ENCODE measurements around the gene ADRA2C.

Gene ADRA2C

DNA sequence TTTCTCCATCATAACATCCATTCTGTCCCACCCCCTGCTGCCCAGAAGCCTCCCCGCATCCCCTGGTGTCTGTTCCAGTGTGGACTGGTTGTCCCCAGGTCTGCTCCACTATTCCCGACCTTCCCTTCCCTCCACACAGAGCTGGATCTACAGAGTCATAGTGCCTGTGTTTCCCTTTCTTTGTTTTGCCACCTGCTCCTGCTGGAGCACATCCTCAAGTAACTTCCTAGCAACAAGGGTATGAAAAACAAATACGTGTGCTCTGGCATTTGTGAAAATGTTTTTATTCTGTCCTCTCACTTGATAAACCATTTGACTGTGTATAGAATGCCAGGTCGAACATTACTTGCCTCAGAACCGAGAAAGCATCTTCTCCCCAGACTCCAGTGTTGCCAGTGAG, 29.9 kb upstream of the ADRA2C start:
- H3K4me3 ChIP-seq (ENCODE audit: low read depth in 1 of 2, low read length in 1 of 2), result no peak overlapping the region
- no peaks in the 10 kb centered on the region for H3K4me1 ChIP-seq (ENCODE audit: control insufficient read depth in 1 of 2, insufficient read depth in 1 of 2, low read depth in 1 of 2, low read length in 1 of 2)
- no peaks in the 10 kb centered on the region for H3K9me3 ChIP-seq
- H3K27me3 ChIP-seq, result peaks cover 2% of the 10 kb centered on the region
- no peak overlapping the region for H3K27ac ChIP-seq
- H3K36me3 ChIP-seq, result no peaks in the 10 kb centered on the region
- TF ChIP-seq, protein P1, sequence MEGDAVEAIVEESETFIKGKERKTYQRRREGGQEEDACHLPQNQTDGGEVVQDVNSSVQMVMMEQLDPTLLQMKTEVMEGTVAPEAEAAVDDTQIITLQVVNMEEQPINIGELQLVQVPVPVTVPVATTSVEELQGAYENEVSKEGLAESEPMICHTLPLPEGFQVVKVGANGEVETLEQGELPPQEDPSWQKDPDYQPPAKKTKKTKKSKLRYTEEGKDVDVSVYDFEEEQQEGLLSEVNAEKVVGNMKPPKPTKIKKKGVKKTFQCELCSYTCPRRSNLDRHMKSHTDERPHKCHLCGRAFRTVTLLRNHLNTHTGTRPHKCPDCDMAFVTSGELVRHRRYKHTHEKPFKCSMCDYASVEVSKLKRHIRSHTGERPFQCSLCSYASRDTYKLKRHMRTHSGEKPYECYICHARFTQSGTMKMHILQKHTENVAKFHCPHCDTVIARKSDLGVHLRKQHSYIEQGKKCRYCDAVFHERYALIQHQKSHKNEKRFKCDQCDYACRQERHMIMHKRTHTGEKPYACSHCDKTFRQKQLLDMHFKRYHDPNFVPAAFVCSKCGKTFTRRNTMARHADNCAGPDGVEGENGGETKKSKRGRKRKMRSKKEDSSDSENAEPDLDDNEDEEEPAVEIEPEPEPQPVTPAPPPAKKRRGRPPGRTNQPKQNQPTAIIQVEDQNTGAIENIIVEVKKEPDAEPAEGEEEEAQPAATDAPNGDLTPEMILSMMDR (IDR thresholded peaks at IDR 0.05), result no peak

DNA sequence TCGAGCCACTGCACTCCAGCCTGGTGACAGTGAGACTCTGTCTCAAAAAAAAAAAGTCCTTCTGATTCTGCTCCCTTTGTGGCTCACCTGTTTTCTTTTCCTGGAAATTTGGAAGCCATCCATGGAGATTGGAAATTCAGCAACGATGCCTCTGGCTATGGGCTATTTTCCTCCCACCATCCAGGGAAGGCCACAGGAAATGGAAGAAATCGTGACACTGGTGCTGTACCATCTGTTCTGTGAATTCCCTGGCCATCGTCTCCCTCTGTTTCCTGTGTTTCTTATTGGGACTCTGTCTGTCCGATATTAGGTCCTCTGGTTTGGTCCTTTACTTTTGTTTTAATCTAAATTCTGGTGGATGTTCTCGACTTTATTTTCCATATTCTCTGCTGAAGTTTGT, 29.4 kb upstream of the ADRA2C start:
- Histone ChIP-seq H3K27ac (no peak overlapping the region), H3K36me3 (no peaks in the 10 kb centered on the region), H3K4me3 (ENCODE audit: low read depth in 1 of 2, low read length in 1 of 2) (no peak overlapping the region), H3K4me1 (ENCODE audit: control insufficient read depth in 1 of 2, insufficient read depth in 1 of 2, low read depth in 1 of 2, low read length in 1 of 2) (no peaks in the 10 kb centered on the region), H3K9me3 (no peaks in the 10 kb centered on the region), H3K27me3 (peaks cover 7% of the 10 kb centered on the region)
- TF ChIP-seq, protein P1 (IDR thresholded peaks at IDR 0.05), result no peak

DNA sequence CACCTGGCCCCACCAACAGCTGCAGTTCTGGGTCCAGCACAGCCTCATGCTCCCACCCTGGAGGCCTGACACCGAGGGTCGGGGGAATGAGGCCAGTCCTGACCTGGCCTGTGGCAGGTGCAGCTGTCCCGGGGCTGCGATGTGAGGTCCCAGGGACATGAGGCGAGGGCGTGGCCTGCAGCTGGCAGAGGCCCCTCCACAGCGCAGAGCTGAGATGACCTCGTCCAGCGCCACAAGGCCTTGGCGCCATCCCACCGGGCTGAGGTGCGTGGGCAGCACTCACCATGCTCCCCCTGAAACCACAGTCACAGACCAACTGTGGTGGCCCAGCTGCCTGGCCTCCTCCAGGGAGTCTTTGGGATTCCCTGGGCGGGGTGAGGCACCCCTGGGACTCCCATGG, 26.6 kb upstream of the ADRA2C start:
- TF ChIP-seq, protein P1 (IDR thresholded peaks at IDR 0.05), result no peak
- Histone ChIP-seq H3K36me3 (no peaks in the 10 kb centered on the region), H3K9me3 (no peaks in the 10 kb centered on the region), H3K27ac (no peak overlapping the region), H3K4me3 (ENCODE audit: low read depth in 1 of 2, low read length in 1 of 2) (no peak overlapping the region), H3K4me1 (ENCODE audit: control insufficient read depth in 1 of 2, insufficient read depth in 1 of 2, low read depth in 1 of 2, low read length in 1 of 2) (no peaks in the 10 kb centered on the region), H3K27me3 (peaks cover 34% of the 10 kb centered on the region)

DNA sequence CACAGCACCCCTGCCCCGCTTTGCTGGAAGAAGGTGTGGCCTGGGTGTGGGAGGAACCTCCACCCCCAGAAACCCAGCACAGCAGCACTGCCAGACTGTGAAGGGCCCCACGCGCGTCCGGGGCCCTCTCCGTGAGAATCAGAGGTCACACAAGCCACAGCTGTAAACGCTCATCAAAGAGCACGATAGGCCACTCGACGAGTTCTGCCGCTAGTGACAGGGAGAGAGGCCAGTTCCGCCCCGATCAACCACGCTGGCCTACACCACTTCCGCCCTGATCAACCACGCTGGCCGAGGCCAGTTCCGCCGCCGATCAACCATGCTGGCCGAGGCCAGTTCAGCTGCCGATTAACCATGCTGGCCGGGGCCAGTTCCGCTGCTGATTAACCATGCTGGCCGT, 25.9 kb upstream of the ADRA2C start:
- TF ChIP-seq, protein P1 (IDR thresholded peaks at IDR 0.05), result no peak
- H3K27me3 ChIP-seq, result peaks cover 40% of the 10 kb centered on the region
- H3K4me1 ChIP-seq (ENCODE audit: control insufficient read depth in 1 of 2, insufficient read depth in 1 of 2, low read depth in 1 of 2, low read length in 1 of 2), result no peaks in the 10 kb centered on the region
- H3K9me3 ChIP-seq, result no peaks in the 10 kb centered on the region
- no peaks in the 10 kb centered on the region for H3K36me3 ChIP-seq
- no peak overlapping the region for H3K4me3 ChIP-seq (ENCODE audit: low read depth in 1 of 2, low read length in 1 of 2)
- H3K27ac ChIP-seq, result no peak overlapping the region

DNA sequence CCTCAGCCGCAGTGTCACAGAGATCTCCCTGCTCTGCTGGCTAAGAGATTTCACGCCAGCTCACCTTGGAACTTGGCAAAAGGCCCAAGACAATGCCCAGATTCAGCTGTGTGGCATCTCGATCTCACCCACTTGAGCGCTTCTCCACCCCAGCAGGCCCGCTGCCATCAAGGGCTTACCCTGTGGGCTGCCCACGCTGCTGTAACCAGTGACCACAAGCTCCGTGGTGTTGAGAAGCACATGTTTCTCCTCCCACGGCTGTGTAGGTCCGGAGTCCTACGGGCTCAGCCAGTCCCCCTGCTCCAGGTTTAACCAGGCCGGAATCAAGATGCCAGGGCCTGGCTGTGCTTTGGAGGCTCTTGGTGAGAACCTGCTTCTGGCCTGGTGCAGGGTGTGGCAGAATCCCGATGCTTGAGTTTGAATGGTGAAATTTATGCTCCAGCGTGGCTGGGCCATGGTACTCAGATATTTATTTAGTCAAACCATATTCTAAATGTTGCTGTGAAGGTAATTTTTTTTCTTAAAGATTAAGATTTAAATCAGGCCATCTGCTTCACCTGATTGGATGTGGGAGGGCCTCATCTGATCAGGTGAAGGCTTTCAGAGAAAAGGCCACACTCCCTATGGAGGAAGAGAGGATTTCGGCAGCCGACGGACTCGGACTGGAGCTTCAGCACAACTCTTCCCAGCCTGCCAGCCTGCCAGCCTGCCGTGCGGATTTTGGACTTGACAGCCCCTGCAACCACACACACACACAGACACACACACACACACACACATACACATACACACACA, 24.8 kb upstream of the ADRA2C start:
- H3K4me3 ChIP-seq (ENCODE audit: low read depth in 1 of 2, low read length in 1 of 2), result no peak overlapping the region
- H3K4me1 ChIP-seq (ENCODE audit: control insufficient read depth in 1 of 2, insufficient read depth in 1 of 2, low read depth in 1 of 2, low read length in 1 of 2), result no peaks in the 10 kb centered on the region
- no peaks in the 10 kb centered on the region for H3K9me3 ChIP-seq
- no peak overlapping the region for H3K27ac ChIP-seq
- no peaks in the 10 kb centered on the region for H3K36me3 ChIP-seq
- TF ChIP-seq, protein P1 (IDR thresholded peaks at IDR 0.05), result no peak
- H3K27me3 ChIP-seq, result peaks cover 52% of the 10 kb centered on the region

Data from neutrophil (primary cell).